ENCODE data around the gene DDX6.

DNA sequence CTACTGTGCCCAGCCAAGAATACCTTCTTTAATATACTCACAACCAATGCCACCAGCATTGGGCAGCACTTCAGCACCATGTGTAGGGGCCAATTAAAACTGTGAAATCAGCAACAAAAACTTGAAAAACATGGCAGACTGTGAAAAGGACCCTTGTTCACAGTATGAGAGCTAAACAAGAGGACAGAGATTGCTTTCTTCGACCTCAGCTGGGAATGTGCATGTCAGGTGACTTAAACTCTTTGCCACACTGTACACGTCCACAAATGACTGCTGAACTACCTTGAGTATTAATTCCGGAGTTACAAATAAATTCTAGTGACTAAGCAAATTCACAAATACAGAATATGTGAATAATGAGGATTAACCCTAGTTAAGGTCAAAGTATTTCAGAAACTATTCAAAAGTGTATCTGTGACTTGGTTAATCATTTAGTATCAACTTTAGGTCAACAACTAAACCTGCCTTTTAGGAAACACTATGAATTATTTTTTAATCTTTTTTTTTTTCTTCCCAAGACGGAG, 33.0 kb downstream of the DDX6 start:
- TF ChIP-seq CTCF (IDR thresholded peaks at IDR 0.05) (no peak), EP300 (IDR thresholded peaks at IDR 0.05) (no peak), POLR2A (IDR thresholded peaks at IDR 0.05; ENCODE audit: low read depth) (no peak)

Measured in esophagus muscularis mucosa (tissue), 4 donors.